ENCODE data around the gene TMEM233. TPM values are rescaled to one million over a fixed set of nuclear protein-coding genes. Genes with fewer than 3 reads are reported as not detected.

The TMEM233 gene
- total and polyA plus RNA-seq, 9 of the 15 experiments (the other 6 are each of a cell fraction or from before 2014, with no cell fraction given), result 0.04 to 0.17 (median 0.07) TPM; not detected in 2

DNA sequence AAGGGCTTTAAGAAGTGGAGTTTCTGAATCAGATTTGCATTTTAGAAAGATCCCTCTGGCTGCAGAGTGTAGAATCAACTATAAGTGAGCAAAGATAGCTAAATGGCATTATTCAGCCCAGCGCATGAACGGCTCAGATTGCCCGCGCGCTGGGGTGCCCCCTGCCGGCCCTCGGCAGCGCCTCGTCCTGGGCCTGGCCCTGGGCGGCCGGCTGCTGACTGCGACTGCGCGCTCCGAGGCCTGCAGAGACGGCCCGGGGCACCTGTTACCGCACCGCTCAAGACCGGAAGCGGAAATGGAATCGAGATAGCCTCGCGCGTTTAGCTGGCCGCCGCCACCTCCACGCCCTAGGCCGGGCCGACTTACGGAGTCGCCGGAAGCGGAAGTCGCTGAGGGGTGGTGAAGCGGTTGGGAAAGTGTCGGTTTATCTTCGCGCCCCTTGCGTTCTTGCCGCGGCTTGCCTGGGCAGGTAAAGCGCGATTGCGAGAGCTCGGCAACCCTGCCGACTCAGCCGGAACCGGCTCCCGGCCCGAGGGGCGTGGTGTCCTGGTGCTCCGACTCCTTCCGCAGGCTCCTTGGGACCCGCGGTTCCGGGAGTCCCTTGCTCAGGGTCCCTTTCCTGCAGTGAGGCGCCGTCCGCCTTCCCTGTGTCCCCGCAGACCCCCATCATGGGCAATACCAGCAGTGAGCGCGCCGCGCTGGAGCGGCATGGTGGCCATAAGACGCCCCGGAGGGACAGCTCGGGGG is 74.2 kb downstream of the TMEM233 start, which contains the start of gene PRKAB1 (continued):
- TF ChIP-seq, protein P1, sequence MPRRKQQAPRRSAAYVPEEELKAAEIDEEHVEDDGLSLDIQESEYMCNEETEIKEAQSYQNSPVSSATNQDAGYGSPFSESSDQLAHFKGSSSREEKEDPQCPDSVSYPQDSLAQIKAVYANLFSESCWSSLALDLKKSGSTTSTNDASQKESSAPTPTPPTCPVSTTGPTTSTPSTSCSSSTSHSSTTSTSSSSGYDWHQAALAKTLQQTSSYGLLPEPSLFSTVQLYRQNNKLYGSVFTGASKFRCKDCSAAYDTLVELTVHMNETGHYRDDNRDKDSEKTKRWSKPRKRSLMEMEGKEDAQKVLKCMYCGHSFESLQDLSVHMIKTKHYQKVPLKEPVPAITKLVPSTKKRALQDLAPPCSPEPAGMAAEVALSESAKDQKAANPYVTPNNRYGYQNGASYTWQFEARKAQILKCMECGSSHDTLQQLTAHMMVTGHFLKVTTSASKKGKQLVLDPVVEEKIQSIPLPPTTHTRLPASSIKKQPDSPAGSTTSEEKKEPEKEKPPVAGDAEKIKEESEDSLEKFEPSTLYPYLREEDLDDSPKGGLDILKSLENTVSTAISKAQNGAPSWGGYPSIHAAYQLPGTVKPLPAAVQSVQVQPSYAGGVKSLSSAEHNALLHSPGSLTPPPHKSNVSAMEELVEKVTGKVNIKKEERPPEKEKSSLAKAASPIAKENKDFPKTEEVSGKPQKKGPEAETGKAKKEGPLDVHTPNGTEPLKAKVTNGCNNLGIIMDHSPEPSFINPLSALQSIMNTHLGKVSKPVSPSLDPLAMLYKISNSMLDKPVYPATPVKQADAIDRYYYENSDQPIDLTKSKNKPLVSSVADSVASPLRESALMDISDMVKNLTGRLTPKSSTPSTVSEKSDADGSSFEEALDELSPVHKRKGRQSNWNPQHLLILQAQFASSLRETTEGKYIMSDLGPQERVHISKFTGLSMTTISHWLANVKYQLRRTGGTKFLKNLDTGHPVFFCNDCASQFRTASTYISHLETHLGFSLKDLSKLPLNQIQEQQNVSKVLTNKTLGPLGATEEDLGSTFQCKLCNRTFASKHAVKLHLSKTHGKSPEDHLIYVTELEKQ (CRISPR knock-in tag; IDR thresholded peaks at IDR 0.05), result no peak
- TF ChIP-seq MAFF (IDR thresholded peaks at IDR 0.05; ENCODE audit: low read length) (no peak), SREBF2 (CRISPR knock-in tag; IDR thresholded peaks at IDR 0.05) (no peak), NONO (IDR thresholded peaks at IDR 0.05; ENCODE audit: low read depth in 2 of 2, low read length in 1 of 2) (no peak), HMGN3 (IDR thresholded peaks at IDR 0.05; ENCODE audit: borderline replicate concordance, extremely low read depth, insufficient read length, low read depth, low read length) (peak; percentile 95), HDAC3 (IDR thresholded peaks at IDR 0.05; ENCODE audit: borderline replicate concordance, partially characterized antibody) (no peak), ZNF133 (CRISPR knock-in tag; IDR thresholded peaks at IDR 0.05) (no peak), NR2C2 (CRISPR knock-in tag; IDR thresholded peaks at IDR 0.05) (peak; percentile 58; the same call in 1 of the 2 replicates), NR2C2 (tag; IDR thresholded peaks at IDR 0.05) (peak; percentile 92), RBM34 (IDR thresholded peaks at IDR 0.05; ENCODE audit: borderline replicate concordance, insufficient read depth, low read length) (no peak), PHF8 (IDR thresholded peaks at IDR 0.05; ENCODE audit: borderline replicate concordance, low read length) (peak; percentile 84; the same call in 1 of the 2 replicates), ZSCAN29 (IDR thresholded peaks at IDR 0.05) (no peak), PTTG1 (tag; IDR thresholded peaks at IDR 0.05; ENCODE audit: low read depth) (no peak), POLR2AphosphoS2 (IDR thresholded peaks at IDR 0.05; ENCODE audit: low read length) (no peak), ZNF165 (CRISPR knock-in tag; IDR thresholded peaks at IDR 0.05; ENCODE audit: borderline replicate concordance) (no peak)
- TF ChIP-seq, protein P2, sequence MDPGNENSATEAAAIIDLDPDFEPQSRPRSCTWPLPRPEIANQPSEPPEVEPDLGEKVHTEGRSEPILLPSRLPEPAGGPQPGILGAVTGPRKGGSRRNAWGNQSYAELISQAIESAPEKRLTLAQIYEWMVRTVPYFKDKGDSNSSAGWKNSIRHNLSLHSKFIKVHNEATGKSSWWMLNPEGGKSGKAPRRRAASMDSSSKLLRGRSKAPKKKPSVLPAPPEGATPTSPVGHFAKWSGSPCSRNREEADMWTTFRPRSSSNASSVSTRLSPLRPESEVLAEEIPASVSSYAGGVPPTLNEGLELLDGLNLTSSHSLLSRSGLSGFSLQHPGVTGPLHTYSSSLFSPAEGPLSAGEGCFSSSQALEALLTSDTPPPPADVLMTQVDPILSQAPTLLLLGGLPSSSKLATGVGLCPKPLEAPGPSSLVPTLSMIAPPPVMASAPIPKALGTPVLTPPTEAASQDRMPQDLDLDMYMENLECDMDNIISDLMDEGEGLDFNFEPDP (CRISPR knock-in tag; IDR thresholded peaks at IDR 0.05), result no peak
- TF ChIP-seq, protein P3, sequence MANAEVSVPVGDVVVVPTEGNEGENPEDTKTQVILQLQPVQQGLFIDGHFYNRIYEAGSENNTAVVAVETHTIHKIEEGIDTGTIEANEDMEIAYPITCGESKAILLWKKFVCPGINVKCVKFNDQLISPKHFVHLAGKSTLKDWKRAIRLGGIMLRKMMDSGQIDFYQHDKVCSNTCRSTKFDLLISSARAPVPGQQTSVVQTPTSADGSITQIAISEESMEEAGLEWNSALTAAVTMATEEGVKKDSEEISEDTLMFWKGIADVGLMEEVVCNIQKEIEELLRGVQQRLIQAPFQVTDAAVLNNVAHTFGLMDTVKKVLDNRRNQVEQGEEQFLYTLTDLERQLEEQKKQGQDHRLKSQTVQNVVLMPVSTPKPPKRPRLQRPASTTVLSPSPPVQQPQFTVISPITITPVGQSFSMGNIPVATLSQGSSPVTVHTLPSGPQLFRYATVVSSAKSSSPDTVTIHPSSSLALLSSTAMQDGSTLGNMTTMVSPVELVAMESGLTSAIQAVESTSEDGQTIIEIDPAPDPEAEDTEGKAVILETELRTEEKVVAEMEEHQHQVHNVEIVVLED (CRISPR knock-in tag; IDR thresholded peaks at IDR 0.05), result no peak
- TF ChIP-seq, protein P4, sequence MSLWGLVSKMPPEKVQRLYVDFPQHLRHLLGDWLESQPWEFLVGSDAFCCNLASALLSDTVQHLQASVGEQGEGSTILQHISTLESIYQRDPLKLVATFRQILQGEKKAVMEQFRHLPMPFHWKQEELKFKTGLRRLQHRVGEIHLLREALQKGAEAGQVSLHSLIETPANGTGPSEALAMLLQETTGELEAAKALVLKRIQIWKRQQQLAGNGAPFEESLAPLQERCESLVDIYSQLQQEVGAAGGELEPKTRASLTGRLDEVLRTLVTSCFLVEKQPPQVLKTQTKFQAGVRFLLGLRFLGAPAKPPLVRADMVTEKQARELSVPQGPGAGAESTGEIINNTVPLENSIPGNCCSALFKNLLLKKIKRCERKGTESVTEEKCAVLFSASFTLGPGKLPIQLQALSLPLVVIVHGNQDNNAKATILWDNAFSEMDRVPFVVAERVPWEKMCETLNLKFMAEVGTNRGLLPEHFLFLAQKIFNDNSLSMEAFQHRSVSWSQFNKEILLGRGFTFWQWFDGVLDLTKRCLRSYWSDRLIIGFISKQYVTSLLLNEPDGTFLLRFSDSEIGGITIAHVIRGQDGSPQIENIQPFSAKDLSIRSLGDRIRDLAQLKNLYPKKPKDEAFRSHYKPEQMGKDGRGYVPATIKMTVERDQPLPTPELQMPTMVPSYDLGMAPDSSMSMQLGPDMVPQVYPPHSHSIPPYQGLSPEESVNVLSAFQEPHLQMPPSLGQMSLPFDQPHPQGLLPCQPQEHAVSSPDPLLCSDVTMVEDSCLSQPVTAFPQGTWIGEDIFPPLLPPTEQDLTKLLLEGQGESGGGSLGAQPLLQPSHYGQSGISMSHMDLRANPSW (CRISPR knock-in tag; IDR thresholded peaks at IDR 0.05), result 0 out of 2 replicates have a peak, but pooled peaks have one; percentile 75

Data from K562 (cell line).